NCI-H446 (cell line): Measurements from ENCODE around the gene PSMD2.

ENCODE experiments used
- DNase-seq, 2 experiments: peaks; one replicate each; lab custom pipeline; 2025; lab: John Stamatoyannopoulos, UW

Gene PSMD2

GRCh38 chr3:184317201-184317600, 18.2 kb downstream of the PSMD2 start:
- DNase-seq: no peak

- DNase-seq: peak; percentile 95 to 98
These were observed 21.0 kb downstream of the PSMD2 start for GRCh38 chr3:184320104-184320445.

GRCh38 chr3:184321666-184322065, 22.6 kb downstream of the PSMD2 start:
- DNase-seq: no peak

GRCh38 chr3:184322731-184323487, 23.9 kb downstream of the PSMD2 start:
- no peak for DNase-seq

- DNase-seq: no peak
These were observed 24.7 kb downstream of the PSMD2 start for GRCh38 chr3:184323696-184324095.

- no peak for DNase-seq
These were observed 26.2 kb downstream of the PSMD2 start for GRCh38 chr3:184325269-184325668.

- DNase-seq: no peak
These were observed 26.8 kb downstream of the PSMD2 start for GRCh38 chr3:184325715-184326369.

- DNase-seq: no peak
These were observed 28.1 kb downstream of the PSMD2 start for GRCh38 chr3:184327171-184327570.

GRCh38 chr3:184328516-184328915, 29.5 kb downstream of the PSMD2 start:
- DNase-seq: no peak

GRCh38 chr3:184332370-184333090, 33.5 kb downstream of the PSMD2 start:
- DNase-seq: no peak

- DNase-seq: no peak
These were observed 34.1 kb downstream of the PSMD2 start for GRCh38 chr3:184333190-184333589.

- DNase-seq: no peak
These were observed 34.7 kb downstream of the PSMD2 start for GRCh38 chr3:184333700-184334099.

- DNase-seq: no peak
These were observed 35.6 kb downstream of the PSMD2 start for GRCh38 chr3:184334470-184335158.

- DNase-seq: peak in 1 of 2 experiments; percentile 47
These were observed 36.2 kb downstream of the PSMD2 start for GRCh38 chr3:184335291-184335660.

- DNase-seq: peak; percentile 70 to 88
These were observed 36.9 kb downstream of the PSMD2 start for GRCh38 chr3:184335661-184336546.

GRCh38 chr3:184336547-184337398, 37.7 kb downstream of the PSMD2 start:
- peak; percentile 42 to 68 for DNase-seq

GRCh38 chr3:184337399-184337714, 38.3 kb downstream of the PSMD2 start, which contains the start of gene FAM131A:
TSS of gene FAM131A (plus strand) at chr3:184337600. CDS start at chr3:184337631, 31 bp downstream.
- DNase-seq: peak; percentile 28 to 74

- DNase-seq: no peak
These were observed 38.9 kb downstream of the PSMD2 start for GRCh38 chr3:184337981-184338380.

- peak; percentile 24 to 82 for DNase-seq
These were observed 39.5 kb downstream of the PSMD2 start for GRCh38 chr3:184338511-184338945.

GRCh38 chr3:184339001-184339400, 40.0 kb downstream of the PSMD2 start:
- no peak for DNase-seq
